ENCODE measurements around the gene HDAC4.

DNA sequence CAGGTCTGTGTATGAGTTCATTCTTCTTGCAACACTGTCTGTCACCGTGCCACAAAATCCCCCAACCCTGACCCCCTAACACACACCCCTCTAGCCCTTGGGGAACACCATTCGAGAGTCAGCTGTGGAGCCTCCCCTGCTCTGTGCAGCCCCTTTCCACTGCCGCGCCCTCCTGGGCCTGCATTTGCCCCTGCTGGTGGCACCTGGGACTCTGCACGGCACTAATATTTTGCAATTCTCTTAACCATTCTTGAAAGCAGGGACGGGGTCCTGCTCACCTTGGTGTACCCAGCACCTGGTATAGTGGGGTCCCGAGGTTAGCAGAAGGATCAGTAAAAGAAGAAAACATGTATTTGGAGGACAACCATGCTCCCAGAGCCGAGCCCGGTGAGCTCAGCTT lies 124.0 kb downstream of the HDAC4 start:
- TF ChIP-seq, protein P1, sequence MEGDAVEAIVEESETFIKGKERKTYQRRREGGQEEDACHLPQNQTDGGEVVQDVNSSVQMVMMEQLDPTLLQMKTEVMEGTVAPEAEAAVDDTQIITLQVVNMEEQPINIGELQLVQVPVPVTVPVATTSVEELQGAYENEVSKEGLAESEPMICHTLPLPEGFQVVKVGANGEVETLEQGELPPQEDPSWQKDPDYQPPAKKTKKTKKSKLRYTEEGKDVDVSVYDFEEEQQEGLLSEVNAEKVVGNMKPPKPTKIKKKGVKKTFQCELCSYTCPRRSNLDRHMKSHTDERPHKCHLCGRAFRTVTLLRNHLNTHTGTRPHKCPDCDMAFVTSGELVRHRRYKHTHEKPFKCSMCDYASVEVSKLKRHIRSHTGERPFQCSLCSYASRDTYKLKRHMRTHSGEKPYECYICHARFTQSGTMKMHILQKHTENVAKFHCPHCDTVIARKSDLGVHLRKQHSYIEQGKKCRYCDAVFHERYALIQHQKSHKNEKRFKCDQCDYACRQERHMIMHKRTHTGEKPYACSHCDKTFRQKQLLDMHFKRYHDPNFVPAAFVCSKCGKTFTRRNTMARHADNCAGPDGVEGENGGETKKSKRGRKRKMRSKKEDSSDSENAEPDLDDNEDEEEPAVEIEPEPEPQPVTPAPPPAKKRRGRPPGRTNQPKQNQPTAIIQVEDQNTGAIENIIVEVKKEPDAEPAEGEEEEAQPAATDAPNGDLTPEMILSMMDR (IDR thresholded peaks at IDR 0.05) = no peak
- TF ChIP-seq POLR2A (IDR thresholded peaks at IDR 0.05) = no peak
- no peak for TF ChIP-seq EP300 (IDR thresholded peaks at IDR 0.05)
